ENCODE results near the gene MAPK8.

GRCh38 chr10:48431871-48432270 lies 125.4 kb downstream of the MAPK8 start:
- no peak for TF ChIP-seq POLR2A (IDR thresholded peaks at IDR 0.05)
- TF ChIP-seq POLR2AphosphoS5 (IDR thresholded peaks at IDR 0.05): no peak
- no peak for TF ChIP-seq CTCF (IDR thresholded peaks at IDR 0.05 in 8 of 11, conservative IDR thresholded peaks at IDR 0.05 in 3 of 11)
